ENCODE data around the gene SH3PXD2A.

- TF ChIP-seq CTCF (conservative IDR thresholded peaks at IDR 0.05; ENCODE audit: low read depth in 2 of 2): no peak
- TF ChIP-seq POLR2AphosphoS5 (IDR thresholded peaks at IDR 0.05; ENCODE audit: low read depth): no peak
- TF ChIP-seq EZH2phosphoT487 (IDR thresholded peaks at IDR 0.05; ENCODE audit: unreplicated experiment): no peak
- no peak for TF ChIP-seq EZH2 (IDR thresholded peaks at IDR 0.05; ENCODE audit: low read depth, unreplicated experiment)
- no peak for TF ChIP-seq CREB1 (CRISPR knock-in tag; IDR thresholded peaks at IDR 0.05; ENCODE audit: low read depth)
- TF ChIP-seq REST (IDR thresholded peaks at IDR 0.05; ENCODE audit: unreplicated experiment): no peak
- no peak for TF ChIP-seq NANOG (IDR thresholded peaks at IDR 0.05; ENCODE audit: borderline replicate concordance)
- TF ChIP-seq ZNF331 (CRISPR knock-in tag; IDR thresholded peaks at IDR 0.05; ENCODE audit: low read depth): no peak
- no peak for TF ChIP-seq ETS1 (IDR thresholded peaks at IDR 0.05)
- TF ChIP-seq JUNB (IDR thresholded peaks at IDR 0.05; ENCODE audit: unreplicated experiment): no peak
- no peak for TF ChIP-seq ZNF114 (CRISPR knock-in tag; IDR thresholded peaks at IDR 0.05)
- no peak for TF ChIP-seq STAT1 (IDR thresholded peaks at IDR 0.05; ENCODE audit: unreplicated experiment)
- TF ChIP-seq ZNF462 (CRISPR knock-in tag; IDR thresholded peaks at IDR 0.05): no peak
These were observed 61.9 kb downstream of the SH3PXD2A start for GRCh38 chr10:103793429-103793828.
